Ectodermal cell (in vitro differentiated cells): ENCODE measurements around the gene NEK11.
"Not testable (repeated sequence)": the region's sequence is repeated elsewhere in the genome, so short reads cannot be mapped to it uniquely, and the experiment has no call there.

Experiments
- H3K27ac ChIP-seq: 2 replicates; pipeline ENCODE4 v1.7.0; 2013; ENCODE audit warnings: mild to moderate bottlenecking, low read depth, low read length; ENCODE audit not compliant: insufficient read depth, poor library complexity, severe bottlenecking
- H3K27me3 ChIP-seq: 2 replicates; pipeline ENCODE4 v1.7.0; 2013; ENCODE audit warnings: mild to moderate bottlenecking, low read length; ENCODE audit not compliant: insufficient read depth, control insufficient read depth, poor library complexity, severe bottlenecking
- H3K36me3 ChIP-seq: one replicate; pipeline ENCODE4 v1.7.0; 2013; ENCODE audit warnings: low read length; ENCODE audit not compliant: control insufficient read depth, insufficient read depth
- H3K4me1 ChIP-seq: one replicate; pipeline ENCODE4 v1.7.0; 2013; ENCODE audit warnings: low read length; ENCODE audit not compliant: control insufficient read depth, insufficient read depth
- H3K4me3 ChIP-seq: 2 replicates; pipeline ENCODE4 v1.7.0; 2013; ENCODE audit warnings: low read depth, low read length, control low read depth; ENCODE audit not compliant: insufficient read depth
- H3K9me3 ChIP-seq: 2 replicates; pipeline ENCODE4 v1.7.0; 2013; ENCODE audit warnings: mild to moderate bottlenecking, low read length, moderate library complexity; ENCODE audit not compliant: control insufficient read depth
- WGBS, 2 experiments: methylation state at CpG; one replicate each; pipeline ENCODE4 v1.1.7; 2013; ENCODE audit warnings: missing lambda C conversion rate in 2 of 2; 5-methylcytosine and 5-hydroxymethylcytosine counted together

Gene NEK11

DNA sequence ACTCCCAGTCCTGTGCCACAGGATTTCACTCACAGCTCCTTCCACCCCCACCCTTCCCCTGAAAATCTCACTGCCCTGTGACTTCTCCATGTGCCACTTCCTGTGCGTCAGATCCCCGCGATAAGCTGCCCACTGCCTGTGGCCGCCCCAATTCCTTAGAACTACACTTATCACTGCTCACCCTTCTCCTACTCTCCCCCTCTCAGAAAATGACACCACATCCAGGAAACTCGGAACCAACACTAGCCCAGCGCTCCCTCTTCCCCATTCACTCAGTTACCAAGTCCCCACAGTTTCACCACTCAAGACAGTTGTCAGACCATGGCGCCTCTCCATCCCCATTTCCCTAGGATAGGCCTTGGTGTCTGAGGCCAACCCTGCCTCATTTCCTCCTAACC is 334.4 kb downstream of the NEK11 start:
- H3K27ac ChIP-seq, H3K27me3 ChIP-seq, H3K9me3 ChIP-seq, H3K4me1 ChIP-seq, H3K36me3 ChIP-seq: not testable (repeated sequence)
- 87 to 90% methylated on average over 7 of the region's 7 CpGs for WGBS, 2 experiments
- H3K4me3 ChIP-seq = peak overlapping the region; percentile 52

DNA sequence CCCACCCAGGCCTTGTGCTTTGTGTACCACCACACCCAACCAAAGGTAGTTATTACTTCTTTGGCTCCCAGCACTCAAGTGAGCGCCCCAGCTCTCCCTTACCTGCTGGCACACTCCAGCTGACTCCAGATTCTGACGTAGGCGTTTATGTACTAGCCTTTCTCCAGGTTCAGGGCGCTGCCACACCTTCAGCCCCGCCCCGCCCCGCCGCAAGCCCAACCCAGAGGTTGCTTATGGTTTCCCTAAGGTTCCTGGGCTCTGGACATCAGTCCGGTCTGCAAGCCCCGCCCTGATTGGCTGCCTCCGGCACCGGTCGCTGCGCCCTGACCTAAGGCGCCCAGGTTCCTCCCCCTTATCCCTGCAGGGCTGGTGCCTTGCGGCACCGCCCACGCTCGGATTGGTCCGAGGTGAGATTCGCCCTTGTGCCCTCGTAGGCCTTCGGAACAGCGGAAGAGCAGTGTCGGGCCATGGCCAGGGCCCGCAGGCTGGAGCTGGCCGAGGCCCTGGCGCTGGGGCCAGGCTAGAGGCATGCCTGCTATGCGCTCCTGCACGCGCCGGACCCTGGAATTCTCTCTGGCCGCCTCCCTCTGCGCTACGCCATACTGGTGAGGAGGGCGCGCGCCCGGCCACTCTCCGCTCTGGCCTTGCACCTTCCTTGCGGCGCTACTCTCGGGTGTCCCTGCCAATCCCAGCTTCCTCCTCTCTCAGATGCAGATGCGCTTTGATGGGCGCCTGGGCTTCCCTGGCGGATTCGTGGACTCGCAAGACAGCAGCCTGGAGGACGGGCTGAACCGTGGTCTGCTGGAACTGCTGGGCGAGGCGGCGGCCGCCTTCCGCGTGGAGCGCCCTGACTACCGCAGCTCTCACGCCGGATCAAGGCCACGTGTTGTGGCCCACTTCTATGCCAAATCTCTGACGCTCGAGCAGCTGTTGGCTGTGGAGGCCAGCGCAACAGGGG is 335.1 kb downstream of the NEK11 start:
- Histone ChIP-seq H3K27me3 (peaks cover 7% of the 10 kb centered on the region), H3K9me3 (peaks cover 2% of the 10 kb centered on the region), H3K4me1 (no peaks in the 10 kb centered on the region), H3K36me3 (no peaks in the 10 kb centered on the region), H3K27ac (no peak overlapping the region), H3K4me3 (peak overlapping the region; percentile 52)
- 29 to 33% methylated on average over 64 of the region's 64 CpGs for WGBS, 2 experiments

DNA sequence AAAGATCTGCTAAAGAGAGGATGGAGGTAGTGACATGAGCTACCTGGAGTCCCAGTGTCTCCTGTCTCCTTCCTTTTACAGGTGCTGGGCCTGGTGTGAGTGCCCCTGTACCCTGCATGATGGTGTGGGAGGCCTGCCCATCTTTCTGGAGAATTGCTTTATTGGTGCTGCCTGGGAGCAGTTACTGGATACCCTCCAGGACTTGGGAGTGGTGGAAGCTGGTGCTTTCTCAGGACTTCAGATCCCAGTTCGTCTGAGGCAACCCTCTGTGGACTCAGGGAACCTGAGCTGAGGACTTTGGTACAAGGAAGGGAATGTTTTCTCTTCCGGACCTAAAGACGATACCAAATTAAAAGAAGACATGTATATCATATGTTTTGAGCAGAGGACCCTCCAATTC is 336.6 kb downstream of the NEK11 start:
- H3K27me3 ChIP-seq = peaks cover 7% of the 10 kb centered on the region
- H3K4me3 ChIP-seq = no peak overlapping the region
- WGBS, 2 experiments = 90 to 96% methylated on average over 3 of the region's 3 CpGs
- no peaks in the 10 kb centered on the region for H3K4me1 ChIP-seq
- no peak overlapping the region for H3K27ac ChIP-seq
- H3K9me3 ChIP-seq = peaks cover 2% of the 10 kb centered on the region
- H3K36me3 ChIP-seq = no peaks in the 10 kb centered on the region

DNA sequence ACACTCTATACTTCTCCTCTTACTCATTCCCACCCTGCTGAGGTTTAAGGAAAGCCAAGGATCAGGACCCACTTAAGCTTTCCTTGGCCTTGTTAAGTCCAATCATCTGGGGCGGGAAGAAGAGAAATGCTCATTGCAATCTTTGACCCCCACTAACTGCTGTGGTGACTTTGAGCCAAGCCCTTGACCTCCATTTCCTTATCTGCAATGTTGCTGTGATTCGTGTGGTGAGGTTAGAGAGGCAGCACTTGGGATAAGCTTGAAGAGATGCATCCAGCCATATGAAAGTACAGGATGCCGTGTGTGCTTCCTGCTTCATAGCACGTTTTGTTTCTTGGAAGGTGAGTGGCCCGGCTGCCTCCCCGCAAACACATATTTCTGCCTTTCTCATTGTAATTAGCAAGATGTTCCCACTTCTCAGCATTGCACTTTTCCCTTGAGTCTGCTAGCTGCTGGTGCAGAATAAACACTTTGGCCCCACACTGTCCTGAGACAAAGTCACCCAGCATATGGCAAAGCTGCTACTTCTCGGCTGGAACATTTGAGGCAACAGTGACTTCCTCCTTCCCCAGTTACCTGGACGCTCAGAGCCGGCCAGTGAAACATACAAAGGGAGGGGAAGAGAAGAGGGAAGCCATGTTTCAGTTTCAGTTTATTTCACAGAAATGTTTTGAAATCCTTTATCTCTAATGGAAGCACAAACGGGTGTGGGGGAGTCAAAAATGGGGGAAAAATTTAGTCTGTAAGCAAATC is 344.4 kb downstream of the NEK11 start:
- Histone ChIP-seq H3K4me3 (no peak overlapping the region), H3K4me1 (no peaks in the 10 kb centered on the region), H3K36me3 (no peaks in the 10 kb centered on the region), H3K9me3 (peaks cover 2% of the 10 kb centered on the region), H3K27ac (no peak overlapping the region), H3K27me3 (no peaks in the 10 kb centered on the region)
- 93 to 96% methylated on average over 10 of the region's 10 CpGs for WGBS, 2 experiments

DNA sequence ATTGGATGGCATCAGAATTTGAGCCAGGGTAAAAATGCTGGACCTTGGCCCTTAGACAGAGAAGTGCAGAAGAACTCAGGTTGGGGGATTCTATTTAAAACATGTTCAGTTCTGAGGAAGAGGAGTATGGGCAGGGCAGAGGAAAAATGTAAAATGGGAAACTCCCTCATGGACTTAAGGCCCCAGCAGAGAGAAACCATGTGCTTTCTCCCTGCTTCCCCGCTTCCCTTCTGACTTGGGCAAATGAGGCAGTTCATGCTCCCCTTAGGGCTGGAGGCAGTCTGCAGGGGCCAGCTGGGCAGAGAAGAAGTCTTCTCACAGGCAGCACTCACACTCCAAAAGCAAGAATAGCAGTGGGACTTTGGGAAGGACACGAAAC is 345.0 kb downstream of the NEK11 start:
- Histone ChIP-seq H3K9me3 (peaks cover under 1% of the 10 kb centered on the region), H3K36me3 (no peaks in the 10 kb centered on the region), H3K4me1 (no peaks in the 10 kb centered on the region), H3K27me3 (no peaks in the 10 kb centered on the region), H3K4me3 (no peak overlapping the region), H3K27ac (no peak overlapping the region)
- WGBS, 2 experiments = 89 to 92% methylated on average over 2 of the region's 2 CpGs

DNA sequence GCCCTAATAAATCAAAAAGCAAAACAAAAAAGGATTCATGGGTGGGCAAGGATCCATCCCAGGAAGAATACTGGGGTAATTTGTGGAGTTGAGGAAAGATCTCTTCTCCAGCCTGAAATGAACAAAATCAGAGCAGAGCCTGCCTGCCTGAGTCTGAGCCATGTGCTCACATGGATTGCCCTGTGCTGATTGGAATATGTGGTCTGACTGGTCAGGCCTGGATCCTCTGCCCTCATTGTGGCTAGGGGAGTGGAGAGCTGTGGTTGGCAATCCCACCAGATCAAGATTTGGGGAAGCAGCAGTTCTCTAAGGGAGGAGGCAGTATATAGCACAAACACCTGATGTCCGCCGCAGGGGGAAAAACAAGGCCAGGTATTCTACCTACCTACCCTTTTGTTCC is 348.1 kb downstream of the NEK11 start:
- Histone ChIP-seq H3K36me3 (no peaks in the 10 kb centered on the region), H3K27me3 (no peaks in the 10 kb centered on the region), H3K4me1 (no peaks in the 10 kb centered on the region), H3K27ac (no peak overlapping the region), H3K9me3 (no peaks in the 10 kb centered on the region), H3K4me3 (no peak overlapping the region)
- WGBS, 2 experiments = 97% methylated on average over 2 of the region's 2 CpGs

DNA sequence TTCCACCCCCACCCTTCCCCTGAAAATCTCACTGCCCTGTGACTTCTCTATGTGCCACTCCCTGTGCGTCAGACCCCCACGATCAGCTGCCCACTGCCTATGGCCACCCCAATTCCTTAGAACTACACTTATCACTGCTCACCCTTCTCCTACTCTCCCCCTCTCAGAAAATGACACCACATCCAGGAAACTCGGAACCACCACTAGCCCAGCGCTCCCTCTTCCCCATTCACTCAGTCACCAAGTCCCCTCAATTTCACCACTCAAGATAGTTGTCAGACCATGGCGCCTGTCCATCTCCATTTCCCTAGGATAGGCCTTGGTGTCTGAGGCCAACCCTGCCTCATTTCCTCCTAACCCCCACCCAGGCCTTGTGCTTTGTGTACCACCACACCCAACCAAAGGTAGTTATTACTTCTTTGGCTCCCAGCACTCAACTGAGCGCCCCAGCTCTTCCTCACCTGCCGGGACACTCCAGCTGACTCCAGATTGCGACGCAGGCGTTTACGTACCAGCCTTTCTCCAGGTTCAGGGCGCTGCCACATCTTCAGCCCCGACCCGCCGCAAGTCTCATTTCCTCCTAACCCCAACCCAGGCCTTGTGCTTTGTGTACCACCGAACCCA is 354.3 kb downstream of the NEK11 start:
- Histone ChIP-seq H3K4me3 (peak overlapping the region; percentile 68), H3K36me3 (peaks cover 18% of the 10 kb centered on the region)
- not testable (repeated sequence) for H3K4me1 ChIP-seq, H3K27ac ChIP-seq, H3K27me3 ChIP-seq, H3K9me3 ChIP-seq
- 26 to 30% methylated on average over 16 of the region's 16 CpGs for WGBS, 2 experiments

DNA sequence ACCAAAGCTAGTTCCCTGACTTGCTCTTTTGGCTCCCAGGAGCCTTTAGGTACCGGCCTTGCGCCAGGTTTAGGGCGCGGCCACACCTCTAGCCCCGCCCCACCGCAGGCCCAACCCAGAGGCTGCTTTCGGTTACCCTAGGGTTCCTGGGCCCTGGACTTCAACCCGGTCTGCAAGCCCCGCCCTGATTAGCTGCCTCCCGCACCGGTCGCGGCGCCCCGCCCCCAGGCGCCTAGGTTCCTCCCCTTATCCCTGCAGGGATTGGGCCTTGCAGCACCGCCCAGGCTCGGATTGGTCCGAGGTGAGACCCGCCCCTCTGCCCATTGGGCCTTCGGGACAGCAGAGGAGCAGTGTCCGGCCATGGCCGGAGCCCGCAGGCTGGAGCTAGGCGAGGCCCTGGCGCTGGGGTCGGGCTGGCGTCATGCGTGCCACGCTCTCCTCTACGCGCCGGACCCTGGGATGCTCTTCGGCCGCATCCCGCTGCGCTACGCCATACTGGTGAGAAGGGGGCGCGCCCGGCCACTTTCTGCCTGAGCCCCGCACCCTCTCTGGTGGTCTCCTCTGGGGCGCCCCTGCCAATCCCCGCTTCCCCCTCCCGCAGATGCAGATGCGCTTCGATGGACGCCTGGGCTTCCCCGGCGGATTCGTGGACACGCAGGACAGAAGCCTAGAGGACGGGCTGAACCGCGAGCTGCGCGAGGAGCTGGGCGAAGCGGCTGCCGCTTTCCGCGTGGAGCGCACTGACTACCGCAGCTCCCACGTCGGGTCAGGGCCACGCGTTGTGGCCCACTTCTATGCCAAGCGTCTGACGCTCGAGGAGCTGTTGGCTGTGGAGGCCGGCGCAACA is 355.0 kb downstream of the NEK11 start, which contains the start of gene NUDT16:
TSS of gene NUDT16 (plus strand) at position 330 of the 847 bp plus-strand sequence. CDS start at position 361, 31 bp downstream.
- peak within 1 kb of the TSS; percentile 82 for H3K27ac ChIP-seq
- H3K36me3 ChIP-seq = peaks cover 21% of the 10 kb centered on the region
- H3K4me3 ChIP-seq = peak within 1 kb of the TSS; percentile 68
- no peaks in the 10 kb centered on the region for H3K27me3 ChIP-seq
- H3K4me1 ChIP-seq = peaks cover 7% of the 10 kb centered on the region
- 0 to 1% methylated on average over 73 of the region's 73 CpGs for whole genome bisulfite sequencing, 2 experiments
- no peaks in the 10 kb centered on the region for H3K9me3 ChIP-seq

DNA sequence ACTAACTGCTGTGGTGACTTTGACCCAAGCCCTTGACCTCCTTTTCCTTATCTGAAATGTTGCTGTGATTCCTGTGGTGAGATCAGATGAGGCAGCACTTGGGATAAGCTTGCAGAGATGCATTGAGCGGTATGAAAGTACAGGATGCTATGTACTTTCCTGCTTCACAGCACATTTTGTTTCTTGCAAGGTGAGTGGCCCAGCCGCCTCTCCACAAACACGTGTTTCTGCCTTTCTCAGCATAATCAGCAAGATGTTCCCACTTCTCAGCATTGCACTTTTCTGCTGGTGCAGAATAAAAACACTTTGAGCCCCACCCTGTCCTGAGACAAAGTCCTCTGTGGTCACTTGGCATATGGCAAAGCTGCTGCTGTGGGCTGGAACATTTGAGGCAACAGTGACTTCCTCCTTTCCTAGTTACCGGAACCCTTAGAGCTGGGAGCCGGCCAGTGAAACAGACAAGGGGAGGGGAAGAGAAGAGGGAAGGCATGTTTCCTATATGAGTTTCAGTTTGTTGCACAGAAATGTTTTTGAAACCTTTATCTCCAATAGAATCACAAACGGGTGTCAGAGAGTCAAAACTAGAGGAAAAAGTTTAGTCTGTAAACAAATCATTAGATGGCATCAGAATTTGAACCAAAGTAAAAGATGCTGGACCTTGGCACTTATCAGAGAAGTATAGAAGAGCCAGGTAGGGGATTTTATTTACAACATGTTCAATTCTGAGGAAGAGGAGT is 359.9 kb downstream of the NEK11 start:
- Histone ChIP-seq H3K27ac (no peak overlapping the region), H3K27me3 (no peaks in the 10 kb centered on the region), H3K9me3 (no peaks in the 10 kb centered on the region), H3K36me3 (peaks cover 21% of the 10 kb centered on the region), H3K4me3 (no peak overlapping the region), H3K4me1 (peaks cover 7% of the 10 kb centered on the region)
- 91 to 94% methylated on average over 6 of the region's 6 CpGs for WGBS, 2 experiments
